ENCODE results near the gene BAHCC1.

BAHCC1 gene

GRCh38 chr17:81514739-81515529, 119.7 kb downstream of the BAHCC1 start:
- no peak for DNase-seq (ENCODE audit: low read depth, low spot score)

DNA sequence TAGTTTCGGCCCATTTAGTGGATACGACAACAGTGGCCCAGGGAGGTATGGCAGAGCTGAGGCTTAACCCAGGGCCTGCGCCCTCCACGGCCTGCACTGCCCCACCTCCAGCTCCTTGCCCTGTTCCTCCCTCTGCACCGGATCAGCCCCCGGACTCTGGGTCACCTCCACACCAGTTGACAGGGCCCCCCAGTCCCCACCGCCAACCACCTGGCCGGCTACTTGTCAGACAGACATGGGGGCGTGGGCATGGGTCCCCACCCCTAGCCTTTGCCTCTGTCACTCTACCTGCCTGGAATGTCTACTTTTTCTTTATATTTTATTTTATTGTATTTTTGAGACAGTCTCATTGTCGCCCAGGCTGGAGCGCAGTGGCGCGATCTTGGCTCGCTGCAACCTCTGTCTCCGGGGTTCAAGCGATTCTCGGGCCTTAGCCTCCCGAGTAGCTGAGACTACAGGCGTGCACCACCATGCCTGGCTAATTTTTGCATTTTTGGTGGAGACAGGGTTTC, 120.3 kb downstream of the BAHCC1 start:
- DNase-seq (ENCODE audit: low read depth, low spot score) = no peak
